Endothelial cell of umbilical vein (primary cell): Measurements from ENCODE around the gene AFDN. TPM values are rescaled to one million over a fixed set of nuclear protein-coding genes. Genes with fewer than 3 reads are reported as not detected.

ENCODE experiments used
- BruUV-seq: library from RNA; stranded (reverse); fragments of 400-500 nt; replicated peaks from 2 replicates; lab custom pipeline; 2021; lab: Mats Ljungman, UMichigan
- CTCF ChIA-PET: fragments of 300-600, 350-600 bp; sonication (Branson Sonifier 250); formaldehyde crosslinking; loops from one replicate; lab custom pipeline; 2021; ENCODE audit warnings: antibody characterized with exemption, inconsistent platforms; lab: Charles Lee
- POLR2A ChIA-PET: fragments of 300-600, 350-600 bp; sonication (Branson Sonifier 250); formaldehyde crosslinking; loops from one replicate; lab custom pipeline; 2021; ENCODE audit warnings: antibody characterized with exemption, inconsistent platforms; lab: Charles Lee
- DNase-seq: peaks from one replicate; pipeline ENCODE4 v3.0.0-alpha.2; 2011; ENCODE audit warnings: low read depth, low spot score
- FAIRE-seq: peaks from 2 replicates; lab custom pipeline; 2011; peaks lifted over from hg19 to GRCh38; lab: Jason Lieb, UNC
- H2AFZ ChIP-seq: 2 replicates; pipeline ENCODE4 v1.6.0; 2012; ENCODE audit warnings: low read depth, low read length, control low read depth, inconsistent platforms
- H3K27ac ChIP-seq: 2 replicates; pipeline ENCODE4 v1.5.1; 2011; ENCODE audit warnings: low read depth, mild to moderate bottlenecking, control low read depth, low read length, moderate library complexity; ENCODE audit not compliant: insufficient read depth
- H3K27me3 ChIP-seq, 2 experiments: 2 replicates each; pipeline versions ENCODE4 v1.6.0 to v1.6.1; 2011; ENCODE audit warnings: low read length in 2 of 2, mixed read lengths in 1 of 2; ENCODE audit not compliant: control insufficient read depth in 2 of 2, insufficient read depth in 2 of 2
- H3K36me3 ChIP-seq, 2 experiments: 2 replicates in 1 of 2; 3 replicates in 1 of 2; pipeline ENCODE4 v1.5.1; 2011; ENCODE audit warnings: low read length in 2 of 2, mild to moderate bottlenecking in 1 of 2, moderate library complexity in 1 of 2; ENCODE audit not compliant: control insufficient read depth in 2 of 2, insufficient read depth in 2 of 2; ENCODE audit errors: extremely low read depth in 1 of 2
- H3K4me1 ChIP-seq: 3 replicates; pipeline ENCODE4 v1.5.1; 2011; ENCODE audit warnings: mild to moderate bottlenecking, low read length; ENCODE audit not compliant: control insufficient read depth, insufficient read depth; ENCODE audit errors: extremely low read depth
- H3K4me2 ChIP-seq: 2 replicates; pipeline ENCODE4 v1.6.1; 2011; ENCODE audit warnings: low read length, control low read depth, mixed read lengths; ENCODE audit not compliant: insufficient read depth
- H3K4me3 ChIP-seq, 3 experiments: fragments of 200-600 bp in 1 of 3; sonication (generic), shearing (Covaris generic) in 1 of 3; replicated peaks in 1 of 3; 2 replicates each; pipeline ENCODE4 v1.5.1; 2011 to 2016; ENCODE audit warnings: control low read depth in 3 of 3, low read length in 3 of 3, mild to moderate bottlenecking in 2 of 3, inconsistent platforms in 1 of 3, low read depth in 1 of 3, moderate library complexity in 1 of 3; ENCODE audit not compliant: insufficient read depth in 1 of 3
- H3K79me2 ChIP-seq: 2 replicates; pipeline ENCODE4 v1.6.0; 2012; ENCODE audit warnings: low read length, inconsistent platforms; ENCODE audit not compliant: control insufficient read depth, insufficient read depth
- H3K9ac ChIP-seq: replicated peaks from 2 replicates; pipeline ENCODE3; 2011; ENCODE audit warnings: low read length, control low read depth; ENCODE audit not compliant: insufficient read depth; ENCODE audit errors: extremely low read depth
- H3K9me1 ChIP-seq: replicated peaks from 3 replicates; pipeline ENCODE4 v1.6.0; 2011; ENCODE audit warnings: mild to moderate bottlenecking, low read length; ENCODE audit not compliant: control insufficient read depth, insufficient read depth; ENCODE audit errors: extremely low read depth
- H3K9me3 ChIP-seq: replicated peaks from 2 replicates; pipeline ENCODE4 v1.5.1; 2012; ENCODE audit warnings: low read length, inconsistent platforms; ENCODE audit not compliant: control insufficient read depth, insufficient read depth
- H4K20me1 ChIP-seq: replicated peaks from 2 replicates; pipeline ENCODE3; 2011; ENCODE audit warnings: mild to moderate bottlenecking, low read length; ENCODE audit not compliant: control insufficient read depth, insufficient read depth; ENCODE audit errors: extremely low read depth
- EZH2 ChIP-seq: IDR thresholded peaks from 2 replicates; pipeline ENCODE4 v1.6.1; 2012; ENCODE audit warnings: borderline replicate concordance, low read depth, mild to moderate bottlenecking, moderate library complexity, low read length, inconsistent platforms; ENCODE audit not compliant: severe bottlenecking
- FOS ChIP-seq: IDR thresholded peaks from 2 replicates; pipeline ENCODE4 v1.6.1; 2011; ENCODE audit warnings: mild to moderate bottlenecking, low read length, moderate library complexity, borderline replicate concordance; ENCODE audit not compliant: insufficient read depth
- GATA2 ChIP-seq: IDR thresholded peaks from 2 replicates; pipeline ENCODE4 v1.7.0; 2011; ENCODE audit warnings: low read depth, mild to moderate bottlenecking, moderate library complexity, mixed read lengths, low read length; ENCODE audit not compliant: insufficient read length, insufficient read depth
- JUN ChIP-seq: IDR thresholded peaks from 2 replicates; pipeline ENCODE4 v1.6.1; 2011; ENCODE audit warnings: borderline replicate concordance, low read depth; ENCODE audit not compliant: insufficient read length, insufficient read depth
- MYC ChIP-seq: IDR thresholded peaks from one replicate; pipeline ENCODE4 v1.6.1; 2011; ENCODE audit warnings: mild to moderate bottlenecking, low read depth, low read length
- POLR2A ChIP-seq: IDR thresholded peaks from 2 replicates; pipeline ENCODE4 v1.6.1; 2012; ENCODE audit warnings: low read depth, mild to moderate bottlenecking, control low read depth, low read length
- POLR2AphosphoS5 ChIP-seq: IDR thresholded peaks from 2 replicates; pipeline ENCODE4 v1.6.1; 2012; ENCODE audit warnings: low read depth, mild to moderate bottlenecking, control low read depth, low read length, moderate library complexity; ENCODE audit not compliant: insufficient read depth
- dilution Hi-C: fragments of 300-500 bp; cut with MboI; formaldehyde crosslinking; loops from one replicate; pipeline ENCODE4 v1.15.0; 2019; ENCODE audit warnings: low sequenced_read_pairs; ENCODE audit not compliant: extremely low pct_ligation_motif_present
- intact Hi-C: fragments of 100-400 bp; cut with micrococcal nuclease; formaldehyde crosslinking; loops from one replicate; pipeline ENCODE4 v1.10.0; 2022
- polyA plus RNA-seq, 4 experiments: library from polyadenylated mRNA; depleted of rRNA in 3 of 4; stranded (reverse) in 3 of 4; unstranded in 1 of 4; fragments of >200 nt; gene quantifications; 2 replicates each; pipeline versions ENCODE4 v1.2.1 to v1.2.3, GENCODE V29; 2011 to 2012; ENCODE audit warnings: missing spikeins in 1 of 4
- total RNA-seq: library from RNA; stranded (reverse); gene quantifications from 2 replicates; pipeline ENCODE4 v1.2.3, GENCODE V29; 2021
- TF ChIP-seq, protein P1 (sequence below): IDR thresholded peaks from 2 replicates; pipeline ENCODE4 v1.6.1; 2011; ENCODE audit not compliant: insufficient read depth, insufficient read length
- TF ChIP-seq, protein P2 (sequence below), 2 donors: IDR thresholded peaks; 1 replicate in 1 of 2; 2 replicates in 1 of 2; pipeline ENCODE4 v1.5.1; 2011; ENCODE audit warnings: low read length in 2 of 2, mild to moderate bottlenecking in 2 of 2, moderate library complexity in 2 of 2, control low read depth in 1 of 2, inconsistent platforms in 1 of 2, low read depth in 1 of 2; ENCODE audit not compliant: insufficient read depth in 1 of 2; ENCODE audit errors: extremely low read depth in 1 of 2

Gene AFDN
- total and polyA plus RNA-seq, 2 donors (not counting 3 experiments of a cell fraction or from before 2014, with no cell fraction given): 31.0 to 134 TPM

DNA sequence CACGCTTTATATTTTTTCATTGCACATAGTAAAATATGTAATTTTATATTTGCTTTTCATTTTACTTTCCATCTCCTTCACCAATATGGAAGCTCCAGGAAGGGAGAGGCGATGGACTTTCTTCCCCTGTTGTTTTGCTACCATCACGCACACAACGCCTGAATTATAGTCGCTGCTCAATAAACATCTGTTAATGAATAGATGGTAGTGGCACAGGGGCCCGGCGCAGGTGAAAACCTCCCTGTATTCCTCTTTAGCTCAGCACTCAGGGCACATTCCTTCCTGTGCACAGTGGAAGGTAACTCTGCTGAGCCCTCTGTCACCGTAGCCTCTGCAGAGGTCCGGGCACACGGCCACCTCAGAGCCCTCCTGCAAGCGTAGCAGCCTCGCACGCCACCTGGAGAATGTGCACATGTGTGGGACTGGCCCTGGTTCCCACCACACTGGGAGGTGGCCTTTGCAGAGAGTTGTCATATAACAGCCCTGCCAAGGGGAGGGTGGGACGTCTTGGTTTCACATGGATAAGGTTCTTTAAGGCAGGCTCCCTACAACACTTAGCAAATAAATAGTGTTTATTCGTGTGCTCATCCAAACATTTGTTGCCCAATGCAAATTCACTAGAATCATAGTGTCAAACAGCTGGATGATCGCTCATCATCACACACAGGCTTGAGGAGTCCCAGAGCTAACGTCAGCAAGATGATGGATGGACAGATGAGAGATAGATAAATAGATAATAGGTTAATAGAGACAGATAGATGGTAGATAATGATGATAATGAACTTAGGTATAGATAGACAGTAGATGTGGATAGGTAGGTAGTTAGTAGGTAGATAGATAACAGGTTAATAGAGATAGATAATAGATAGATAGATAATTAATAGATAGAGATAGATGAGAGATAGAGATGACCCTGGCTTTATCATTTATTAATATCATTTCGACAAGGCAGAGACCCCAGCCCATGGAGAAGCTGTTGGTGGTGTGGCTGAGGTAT is 32.3 kb upstream of the AFDN start:
- intact Hi-C loops: loop anchor here (10.0 kb wide), 1 partner anchor 310 kb away; no protein-coding TSS in a partner anchor
- no peaks in the 10 kb centered on the region for H3K9me1 ChIP-seq
- no peak overlapping the region for H2AFZ ChIP-seq
- H3K27ac ChIP-seq: no peak overlapping the region
- H3K27me3 ChIP-seq: peaks cover 23 to 34% of the 10 kb centered on the region in 2 experiments
- dilution Hi-C loops: no loop called here
- H3K4me2 ChIP-seq: no peak overlapping the region
- FAIRE-seq: no peak
- BruUV-seq: no TSS peak
- POLR2A ChIA-PET: no interaction called here
- H4K20me1 ChIP-seq: no peaks in the 10 kb centered on the region
- TF ChIP-seq POLR2AphosphoS5 (no peak), JUN (no peak), MYC (no peak), EZH2 (no peak), FOS (no peak), POLR2A (no peak), GATA2 (no peak)
- TF ChIP-seq, protein P1, sequence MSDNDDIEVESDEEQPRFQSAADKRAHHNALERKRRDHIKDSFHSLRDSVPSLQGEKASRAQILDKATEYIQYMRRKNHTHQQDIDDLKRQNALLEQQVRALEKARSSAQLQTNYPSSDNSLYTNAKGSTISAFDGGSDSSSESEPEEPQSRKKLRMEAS: no peak
- TF ChIP-seq, protein P2, sequence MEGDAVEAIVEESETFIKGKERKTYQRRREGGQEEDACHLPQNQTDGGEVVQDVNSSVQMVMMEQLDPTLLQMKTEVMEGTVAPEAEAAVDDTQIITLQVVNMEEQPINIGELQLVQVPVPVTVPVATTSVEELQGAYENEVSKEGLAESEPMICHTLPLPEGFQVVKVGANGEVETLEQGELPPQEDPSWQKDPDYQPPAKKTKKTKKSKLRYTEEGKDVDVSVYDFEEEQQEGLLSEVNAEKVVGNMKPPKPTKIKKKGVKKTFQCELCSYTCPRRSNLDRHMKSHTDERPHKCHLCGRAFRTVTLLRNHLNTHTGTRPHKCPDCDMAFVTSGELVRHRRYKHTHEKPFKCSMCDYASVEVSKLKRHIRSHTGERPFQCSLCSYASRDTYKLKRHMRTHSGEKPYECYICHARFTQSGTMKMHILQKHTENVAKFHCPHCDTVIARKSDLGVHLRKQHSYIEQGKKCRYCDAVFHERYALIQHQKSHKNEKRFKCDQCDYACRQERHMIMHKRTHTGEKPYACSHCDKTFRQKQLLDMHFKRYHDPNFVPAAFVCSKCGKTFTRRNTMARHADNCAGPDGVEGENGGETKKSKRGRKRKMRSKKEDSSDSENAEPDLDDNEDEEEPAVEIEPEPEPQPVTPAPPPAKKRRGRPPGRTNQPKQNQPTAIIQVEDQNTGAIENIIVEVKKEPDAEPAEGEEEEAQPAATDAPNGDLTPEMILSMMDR (IDR thresholded peaks at IDR 0.05; ENCODE audit: extremely low read depth in 1 of 2, insufficient read depth in 1 of 2, low read depth in 1 of 2, low read length in 2 of 2): no peak
- H3K4me1 ChIP-seq: no peaks in the 10 kb centered on the region
- no peak for DNase-seq
- H3K9ac ChIP-seq: no peak overlapping the region
- H3K79me2 ChIP-seq: no peaks in the 10 kb centered on the region
- no peaks in the 10 kb centered on the region for H3K9me3 ChIP-seq
- H3K36me3 ChIP-seq: no peaks in the 10 kb centered on the region
- H3K4me3 ChIP-seq: no peak overlapping the region
- CTCF ChIA-PET: interaction anchor here (1.9 kb wide), 1 partner anchor 309 kb away, joined by 5 read pairs; no protein-coding TSS in a partner anchor
